Thyroid gland (tissue), 4 donors: ENCODE results near the gene SOX13.

ENCODE experiments used
- CTCF ChIP-seq, 6 experiments: fragments of 200-600 bp in 3 of 6; fragments of 450-650 bp in 3 of 6; sonication (generic) in 3 of 6; IDR thresholded peaks; one replicate each; pipeline ENCODE4 v1.5.1; 2016 to 2019; ENCODE audit warnings: antibody characterized with exemption in 6 of 6, mild to moderate bottlenecking in 2 of 6, inconsistent platforms in 1 of 6, moderate library complexity in 1 of 6
- POLR2A ChIP-seq, 2 donors: fragments of 450-650 bp; IDR thresholded peaks; one replicate each; pipeline ENCODE4 v1.6.1; 2017; ENCODE audit warnings: antibody characterized with exemption in 2 of 2, mild to moderate bottlenecking in 2 of 2, moderate library complexity in 1 of 2

GRCh38 chr1:204121840-204122555 is 49.1 kb downstream of the SOX13 start:
- TF ChIP-seq POLR2A (IDR thresholded peaks at IDR 0.05) (no peak), CTCF (IDR thresholded peaks at IDR 0.05) (no peak)
